HG02642 (cell line): Measurements from ENCODE around the gene ZNF746.

Source experiments
- ATAC-seq: cut with Tn5 transposase; IDR thresholded peaks from one replicate; pipeline ENCODE4 v1.9.1; 2021; ENCODE audit warnings: mild to moderate bottlenecking; ENCODE audit not compliant: unreplicated experiment, poor library complexity

ZNF746 gene

DNA sequence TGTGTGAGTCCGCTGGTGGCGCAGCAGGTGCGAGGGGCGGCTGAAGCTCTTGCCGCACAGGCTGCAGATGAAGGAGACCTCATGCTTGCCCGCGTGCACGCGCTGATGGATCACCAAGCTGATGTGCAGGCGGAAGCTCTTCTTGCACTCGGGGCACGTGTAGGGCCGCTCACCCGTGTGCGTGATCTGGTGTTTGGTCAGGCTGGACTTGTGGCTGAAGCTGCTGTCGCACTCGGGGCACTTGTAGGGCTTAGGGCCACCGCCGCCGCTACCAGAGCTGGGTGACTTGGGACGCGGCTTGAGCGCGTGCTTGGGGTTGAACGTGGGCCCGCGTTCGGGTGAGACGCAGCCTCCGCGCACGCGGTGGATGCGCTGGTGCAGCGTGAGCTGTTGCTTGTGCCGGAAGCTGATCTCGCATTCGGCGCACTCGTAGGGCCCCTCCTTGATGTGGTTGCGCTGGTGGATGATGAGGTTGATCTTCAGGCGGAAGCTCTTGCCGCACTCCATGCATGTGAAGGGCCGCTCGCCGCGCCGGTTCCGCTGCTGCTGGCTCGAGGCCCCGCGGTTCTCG lies 65.4 kb downstream of the ZNF746 start:
- no peak for ATAC-seq

DNA sequence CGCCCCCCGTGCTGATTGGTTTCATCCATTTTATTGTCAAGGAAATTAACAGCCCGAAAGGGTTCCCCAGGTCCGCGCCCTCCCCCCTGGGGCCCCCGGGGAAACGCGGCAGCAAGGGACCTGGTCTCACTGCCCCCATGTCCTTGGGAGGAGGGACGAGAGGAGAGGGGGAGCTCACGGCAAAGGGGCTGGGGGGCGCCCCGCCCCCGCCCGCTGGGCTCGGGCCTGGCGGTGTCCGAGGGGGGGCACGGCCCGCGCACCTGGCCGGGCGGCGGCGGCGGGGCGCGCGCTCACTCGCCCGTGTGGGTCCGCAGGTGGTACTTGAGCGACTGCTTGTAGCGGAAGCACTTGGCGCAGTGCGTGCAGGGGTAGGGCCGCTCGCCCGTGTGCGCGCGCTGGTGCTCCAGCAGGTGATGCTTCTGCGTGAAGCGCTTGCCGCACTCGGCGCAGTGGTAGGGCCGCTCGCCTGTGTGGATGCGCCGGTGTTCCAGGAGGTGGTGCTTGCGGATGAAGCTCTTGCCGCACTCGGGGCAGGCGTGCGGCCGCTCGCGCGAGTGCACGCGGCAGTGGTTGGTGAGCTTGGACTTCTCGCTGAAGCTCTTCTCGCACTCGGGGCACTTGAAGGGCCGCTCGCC lies 66.0 kb downstream of the ZNF746 start:
- no peak for ATAC-seq

DNA sequence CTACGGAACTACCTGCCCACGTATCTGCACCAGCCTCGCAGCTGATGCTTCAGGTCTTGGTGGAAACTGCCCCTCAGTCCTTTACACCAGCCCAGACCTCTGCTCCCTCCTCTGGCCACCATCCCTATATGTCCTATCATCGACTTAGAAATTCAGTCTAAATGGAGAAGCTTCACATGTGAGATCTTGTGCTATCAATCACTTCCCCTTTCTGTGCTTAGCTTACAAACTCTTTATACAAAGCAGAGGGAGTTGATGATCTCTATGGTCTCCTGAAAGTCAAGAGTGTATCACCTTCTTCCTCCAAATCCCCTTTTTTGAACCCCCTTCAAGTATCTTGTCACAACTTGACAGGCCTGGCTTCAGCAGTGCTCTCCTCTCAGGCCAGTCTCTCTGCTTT lies 67.4 kb downstream of the ZNF746 start:
- ATAC-seq = no peak

DNA sequence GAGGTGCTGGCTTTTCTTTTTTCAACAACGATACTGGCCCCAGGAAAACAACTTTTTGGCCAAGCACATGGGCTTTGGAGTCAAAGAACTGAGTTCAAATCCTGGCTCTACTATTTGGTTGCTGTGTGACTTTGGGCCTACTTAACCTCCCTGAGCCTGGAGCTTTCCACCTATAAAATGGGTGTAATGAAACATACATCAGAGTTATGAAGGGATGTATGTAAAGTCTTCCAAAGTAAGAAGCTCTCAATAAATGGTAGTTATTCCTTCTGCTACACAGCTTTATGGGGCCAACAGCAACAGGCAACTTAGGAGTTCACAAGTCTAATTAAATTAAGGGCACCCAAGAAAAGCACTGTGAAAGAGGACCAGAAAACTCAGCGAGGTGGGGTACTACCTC lies 69.7 kb downstream of the ZNF746 start:
- ATAC-seq = no peak

DNA sequence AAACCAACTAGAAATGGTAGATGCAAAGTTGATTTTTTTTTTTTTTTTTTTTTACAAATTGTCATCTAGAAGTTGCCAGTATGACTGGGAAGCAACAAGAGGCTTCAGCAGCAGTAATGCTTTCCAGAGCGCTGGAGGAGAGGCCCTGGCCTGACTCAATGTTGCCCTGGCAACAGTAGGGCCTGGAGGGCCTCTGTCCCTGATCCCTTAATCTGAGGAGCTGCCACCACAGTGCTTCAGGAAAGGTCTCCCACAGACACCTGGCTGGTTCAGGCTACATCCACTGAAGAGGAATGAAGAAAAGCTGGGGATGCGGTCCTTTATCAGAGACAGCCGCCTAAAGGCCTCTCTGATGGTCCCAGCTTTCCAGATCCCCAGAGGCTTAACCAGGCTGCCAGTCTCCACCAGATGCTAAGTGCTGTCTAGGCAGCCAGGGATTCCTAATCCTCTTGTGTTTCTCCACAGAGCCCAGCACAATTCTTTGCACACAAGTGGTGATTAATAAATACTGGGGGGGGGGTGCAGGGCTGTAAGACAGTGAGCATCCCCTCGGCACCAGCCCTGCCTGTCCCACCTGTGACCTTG lies 70.4 kb downstream of the ZNF746 start:
- ATAC-seq = no peak

DNA sequence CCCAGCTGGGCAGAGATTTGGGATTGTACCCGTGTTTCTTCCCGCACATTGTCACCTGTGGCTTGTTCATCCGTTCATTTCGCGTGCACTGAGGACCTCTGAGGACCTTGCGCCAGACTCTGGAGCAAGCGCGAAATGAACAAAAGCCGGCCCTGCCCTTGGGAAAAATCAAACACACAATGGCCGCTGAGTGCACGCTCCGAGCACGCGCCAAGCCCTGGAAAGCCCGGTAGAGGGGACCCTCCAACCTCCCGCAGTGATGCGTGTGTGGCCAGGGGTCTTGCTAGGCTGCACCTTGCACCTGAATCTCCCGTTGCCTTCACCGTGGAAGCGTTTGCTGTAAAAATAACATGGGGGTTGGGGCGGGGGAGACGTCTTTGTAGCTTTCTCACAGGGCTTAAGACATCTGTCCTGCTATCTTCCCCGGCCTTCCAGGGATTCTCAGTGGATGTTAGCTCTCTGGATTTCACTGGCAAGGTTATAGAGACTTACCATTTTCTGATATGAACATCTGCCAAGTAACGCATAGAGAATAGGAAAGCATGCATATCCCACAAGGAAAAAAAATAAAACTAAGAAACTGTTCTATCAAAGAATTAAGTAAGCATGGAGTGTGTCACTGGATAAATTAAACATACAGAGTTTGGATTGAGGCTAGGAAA lies 74.0 kb downstream of the ZNF746 start:
- no peak for ATAC-seq

DNA sequence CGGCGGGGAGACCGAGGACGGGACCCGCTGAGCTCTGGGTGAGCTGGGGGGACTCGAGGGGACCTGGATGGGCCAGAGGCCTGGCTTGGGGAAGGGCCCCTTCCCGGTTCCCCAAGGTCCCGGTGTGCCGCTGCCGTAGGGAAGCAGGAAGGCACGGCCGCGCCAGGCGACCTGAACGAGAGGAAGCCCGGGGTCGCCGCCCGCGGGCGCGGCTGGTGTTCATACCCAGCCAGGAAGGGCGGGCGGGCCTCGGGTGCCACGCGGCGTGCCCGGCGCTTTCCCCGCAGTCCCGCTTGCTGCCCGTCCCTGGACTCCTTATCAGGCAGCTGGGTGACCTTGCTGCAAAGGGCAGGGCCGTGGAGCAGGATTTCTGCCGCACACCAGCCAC lies 74.7 kb downstream of the ZNF746 start:
- no peak for ATAC-seq
